Left ventricle myocardium inferior (tissue), 1 donor: ENCODE results near the gene ALDH1A1. TPM values are rescaled to one million over a fixed set of nuclear protein-coding genes. Genes with fewer than 3 reads are reported as not detected.

ENCODE experiments used
- DNase-seq: peaks from one replicate; pipeline ENCODE4 v3.0.0-alpha.2; 2020
- H3K27ac ChIP-seq: fragments of 200-600 bp; replicated peaks from 2 replicates; pipeline ENCODE4 v1.8.0; 2021
- H3K27me3 ChIP-seq: fragments of 200-600 bp; 2 replicates; pipeline ENCODE4 v1.8.0; 2021; ENCODE audit warnings: low read depth
- H3K36me3 ChIP-seq: fragments of 200-600 bp; 2 replicates; pipeline ENCODE4 v1.8.0; 2021
- H3K4me1 ChIP-seq: fragments of 200-600 bp; 2 replicates; pipeline ENCODE4 v1.8.0; 2021
- H3K4me3 ChIP-seq: fragments of 200-600 bp; 2 replicates; pipeline ENCODE4 v1.8.0; 2021; ENCODE audit warnings: mild to moderate bottlenecking, moderate library complexity
- H3K9me3 ChIP-seq: fragments of 200-600 bp; replicated peaks from 2 replicates; pipeline ENCODE4 v1.8.0; 2021
- CTCF ChIP-seq: fragments of 200-600 bp; IDR thresholded peaks from 2 replicates; pipeline ENCODE4 v1.8.0; 2021; ENCODE audit warnings: antibody characterized with exemption, mild to moderate bottlenecking, borderline replicate concordance
- intact Hi-C: fragments of 100-400 bp; cut with micrococcal nuclease; formaldehyde crosslinking; loops from one replicate; pipeline ENCODE4 v1.11.0; 2022
- total RNA-seq: library from RNA; stranded (reverse); fragmentation: NEBNext Ultra II Directional; extraction: Animal tissue kit (Norgen Biotek cat#: 25700); gene quantifications from one replicate; pipeline ENCODE4 v1.2.1, GENCODE V29; 2021
- donor health status: DM: no; HTN: yes; CAD: no; lungs with severe emphysema.

ALDH1A1 gene
- total RNA-seq, 1 donor from 2014 or later: 20.7 TPM

DNA sequence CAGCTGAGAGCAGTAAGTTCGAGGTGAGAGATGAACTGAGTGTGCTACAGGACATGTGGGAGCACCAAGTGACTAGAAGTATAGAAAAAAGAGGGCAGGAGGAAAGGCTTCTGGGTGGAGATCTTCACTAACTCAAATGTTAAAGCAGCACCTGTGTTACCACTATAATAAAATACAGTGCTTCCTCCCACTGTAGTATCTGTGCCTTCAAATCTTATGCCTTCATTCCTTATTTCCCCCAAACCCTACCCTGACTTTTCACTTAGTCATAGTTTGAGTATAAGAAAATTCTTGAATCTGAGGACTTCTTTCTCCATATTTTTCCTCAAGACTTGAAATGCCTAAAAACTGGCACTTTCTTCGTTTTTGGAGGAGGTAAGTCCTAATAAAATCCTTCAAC lies 61.8 kb downstream of the ALDH1A1 start:
- no peak overlapping the region for H3K4me3 ChIP-seq
- no peaks in the 10 kb centered on the region for H3K9me3 ChIP-seq
- no peaks in the 10 kb centered on the region for H3K27me3 ChIP-seq
- intact Hi-C loops: no loop called here
- no peak for DNase-seq
- H3K36me3 ChIP-seq: no peaks in the 10 kb centered on the region
- H3K4me1 ChIP-seq: no peaks in the 10 kb centered on the region
- no peak for TF ChIP-seq CTCF
- no peak overlapping the region for H3K27ac ChIP-seq

GRCh38 chr9:72888943-72889342 lies 63.9 kb downstream of the ALDH1A1 start:
- Histone ChIP-seq H3K4me3 (no peak overlapping the region), H3K27ac (no peak overlapping the region), H3K9me3 (no peaks in the 10 kb centered on the region), H3K36me3 (no peaks in the 10 kb centered on the region), H3K4me1 (no peaks in the 10 kb centered on the region), H3K27me3 (no peaks in the 10 kb centered on the region)
- intact Hi-C loops: no loop called here
- TF ChIP-seq CTCF: no peak
- DNase-seq: no peak

GRCh38 chr9:72888067-72888466 lies 64.8 kb downstream of the ALDH1A1 start:
- H3K9me3 ChIP-seq: no peaks in the 10 kb centered on the region
- no peak overlapping the region for H3K27ac ChIP-seq
- no peaks in the 10 kb centered on the region for H3K4me1 ChIP-seq
- H3K27me3 ChIP-seq: no peaks in the 10 kb centered on the region
- no peak for DNase-seq
- no peak overlapping the region for H3K4me3 ChIP-seq
- no peak for TF ChIP-seq CTCF
- H3K36me3 ChIP-seq: no peaks in the 10 kb centered on the region
- intact Hi-C loops: no loop called here

- intact Hi-C loops: no loop called here
- TF ChIP-seq CTCF: no peak
- no peak overlapping the region for H3K4me3 ChIP-seq
- peaks cover 15% of the 10 kb centered on the region for H3K4me1 ChIP-seq
- no peaks in the 10 kb centered on the region for H3K36me3 ChIP-seq
- DNase-seq: no peak
- H3K9me3 ChIP-seq: no peaks in the 10 kb centered on the region
- H3K27ac ChIP-seq: no peak overlapping the region
- no peaks in the 10 kb centered on the region for H3K27me3 ChIP-seq
Observed at GRCh38 chr9:72886386-72886785, 66.5 kb downstream of the ALDH1A1 start.

DNA sequence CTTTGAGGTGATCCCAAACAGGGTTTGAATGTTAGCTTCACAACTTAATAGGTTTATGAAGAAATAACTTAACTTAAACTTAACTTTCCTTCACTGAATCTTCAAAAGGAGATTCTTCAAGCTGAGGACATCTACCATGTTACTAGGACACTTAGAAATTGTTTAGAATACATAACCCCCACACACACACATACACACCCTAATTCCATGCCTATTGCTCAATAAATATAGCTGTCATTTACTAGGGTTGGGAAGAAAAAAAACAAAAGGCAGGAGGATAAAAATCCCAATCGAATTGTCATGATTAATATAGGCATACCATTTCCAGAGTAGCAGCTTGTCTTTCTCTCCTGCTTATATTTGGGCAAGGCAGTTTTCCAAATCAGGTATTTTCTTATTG lies 68.3 kb downstream of the ALDH1A1 start:
- no peak overlapping the region for H3K4me3 ChIP-seq
- no peak for TF ChIP-seq CTCF
- H3K27me3 ChIP-seq: no peaks in the 10 kb centered on the region
- no peaks in the 10 kb centered on the region for H3K36me3 ChIP-seq
- DNase-seq: no peak
- H3K27ac ChIP-seq: no peak overlapping the region
- intact Hi-C loops: no loop called here
- peaks cover 18% of the 10 kb centered on the region for H3K4me1 ChIP-seq
- H3K9me3 ChIP-seq: no peaks in the 10 kb centered on the region

DNA sequence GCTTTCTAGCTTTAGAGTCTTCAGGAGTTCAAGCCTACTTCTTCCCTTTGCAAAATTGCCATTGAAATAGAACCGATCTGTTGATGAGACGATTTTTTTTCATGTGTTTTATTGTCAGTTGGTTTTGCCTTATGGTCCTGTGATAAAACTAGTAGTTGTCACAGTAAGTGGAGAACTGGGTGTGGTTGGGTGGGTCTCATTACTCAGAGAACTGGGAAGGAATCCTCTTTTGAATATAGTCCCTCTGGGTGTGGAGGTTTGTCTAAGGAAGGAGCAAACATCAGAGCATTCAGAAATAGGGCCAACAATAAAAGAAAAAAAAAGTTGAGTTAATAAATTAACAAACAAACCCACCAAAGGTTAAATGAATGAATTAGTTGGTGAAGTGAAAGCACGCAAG lies 69.0 kb downstream of the ALDH1A1 start:
- Histone ChIP-seq H3K4me3 (no peak overlapping the region), H3K27me3 (no peaks in the 10 kb centered on the region), H3K4me1 (peaks cover 18% of the 10 kb centered on the region), H3K36me3 (no peaks in the 10 kb centered on the region), H3K9me3 (no peaks in the 10 kb centered on the region), H3K27ac (no peak overlapping the region)
- no peak for TF ChIP-seq CTCF
- no peak for DNase-seq
- intact Hi-C loops: no loop called here
